ENCODE results near the gene UBE2L5.
A peak's percentile ranks its signal among the peaks of the same experiment; 100 is the strongest.

Gene UBE2L5

GRCh38 chr13:30463787-30464495 is 41.6 kb downstream of the UBE2L5 start:
- peak overlapping the region; percentile 73 for H3K4me3 ChIP-seq (ENCODE audit: low read depth, low read length)
- TF ChIP-seq CTCF (conservative IDR thresholded peaks at IDR 0.05; ENCODE audit: low read depth, low read length) = peak; percentile 5
- peak; percentile 71 for DNase-seq (ENCODE audit: low read depth)

GRCh38 chr13:30464496-30465342 is 42.4 kb downstream of the UBE2L5 start:
- no peak for TF ChIP-seq CTCF (conservative IDR thresholded peaks at IDR 0.05; ENCODE audit: low read depth, low read length)

GRCh38 chr13:30465343-30465592 is 43.0 kb downstream of the UBE2L5 start:
- peak overlapping the region; percentile 73 for H3K4me3 ChIP-seq (ENCODE audit: low read depth, low read length)
- TF ChIP-seq CTCF (conservative IDR thresholded peaks at IDR 0.05; ENCODE audit: low read depth, low read length) = no peak
- DNase-seq (ENCODE audit: low read depth) = no peak

More at GRCh38 chr13:30464496-30465342, 42.4 kb downstream of the UBE2L5 start:
- peak; percentile 86 for DNase-seq (ENCODE audit: low read depth)
- H3K4me3 ChIP-seq (ENCODE audit: low read depth, low read length) = peak overlapping the region; percentile 73

GRCh38 chr13:30465593-30466357 is 43.5 kb downstream of the UBE2L5 start, which contains the start of gene HMGB1:
Gene HMGB1 (minus strand): TSS chr13:30465936. CDS start chr13:30463680, 2,256 bp downstream.
- H3K4me3 ChIP-seq (ENCODE audit: low read depth, low read length) = peak within 1 kb of the TSS; percentile 73
- TF ChIP-seq CTCF (conservative IDR thresholded peaks at IDR 0.05; ENCODE audit: low read depth, low read length) = no peak
- DNase-seq (ENCODE audit: low read depth) = peak; percentile 100

GRCh38 chr13:30466358-30466714 is 44.0 kb downstream of the UBE2L5 start:
- no peak for TF ChIP-seq CTCF (conservative IDR thresholded peaks at IDR 0.05; ENCODE audit: low read depth, low read length)
- DNase-seq (ENCODE audit: low read depth) = peak; percentile 34
- H3K4me3 ChIP-seq (ENCODE audit: low read depth, low read length) = peak overlapping the region; percentile 29

- TF ChIP-seq CTCF (conservative IDR thresholded peaks at IDR 0.05; ENCODE audit: low read depth, low read length) = no peak
- no peak overlapping the region for H3K4me3 ChIP-seq (ENCODE audit: low read depth, low read length)
- no peak for DNase-seq (ENCODE audit: low read depth)
Measured at GRCh38 chr13:30466841-30467252, 44.6 kb downstream of the UBE2L5 start.
